Measurements from ENCODE around the gene CAVIN2.

Gene CAVIN2, protein sequence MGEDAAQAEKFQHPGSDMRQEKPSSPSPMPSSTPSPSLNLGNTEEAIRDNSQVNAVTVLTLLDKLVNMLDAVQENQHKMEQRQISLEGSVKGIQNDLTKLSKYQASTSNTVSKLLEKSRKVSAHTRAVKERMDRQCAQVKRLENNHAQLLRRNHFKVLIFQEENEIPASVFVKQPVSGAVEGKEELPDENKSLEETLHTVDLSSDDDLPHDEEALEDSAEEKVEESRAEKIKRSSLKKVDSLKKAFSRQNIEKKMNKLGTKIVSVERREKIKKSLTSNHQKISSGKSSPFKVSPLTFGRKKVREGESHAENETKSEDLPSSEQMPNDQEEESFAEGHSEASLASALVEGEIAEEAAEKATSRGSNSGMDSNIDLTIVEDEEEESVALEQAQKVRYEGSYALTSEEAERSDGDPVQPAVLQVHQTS

DNA sequence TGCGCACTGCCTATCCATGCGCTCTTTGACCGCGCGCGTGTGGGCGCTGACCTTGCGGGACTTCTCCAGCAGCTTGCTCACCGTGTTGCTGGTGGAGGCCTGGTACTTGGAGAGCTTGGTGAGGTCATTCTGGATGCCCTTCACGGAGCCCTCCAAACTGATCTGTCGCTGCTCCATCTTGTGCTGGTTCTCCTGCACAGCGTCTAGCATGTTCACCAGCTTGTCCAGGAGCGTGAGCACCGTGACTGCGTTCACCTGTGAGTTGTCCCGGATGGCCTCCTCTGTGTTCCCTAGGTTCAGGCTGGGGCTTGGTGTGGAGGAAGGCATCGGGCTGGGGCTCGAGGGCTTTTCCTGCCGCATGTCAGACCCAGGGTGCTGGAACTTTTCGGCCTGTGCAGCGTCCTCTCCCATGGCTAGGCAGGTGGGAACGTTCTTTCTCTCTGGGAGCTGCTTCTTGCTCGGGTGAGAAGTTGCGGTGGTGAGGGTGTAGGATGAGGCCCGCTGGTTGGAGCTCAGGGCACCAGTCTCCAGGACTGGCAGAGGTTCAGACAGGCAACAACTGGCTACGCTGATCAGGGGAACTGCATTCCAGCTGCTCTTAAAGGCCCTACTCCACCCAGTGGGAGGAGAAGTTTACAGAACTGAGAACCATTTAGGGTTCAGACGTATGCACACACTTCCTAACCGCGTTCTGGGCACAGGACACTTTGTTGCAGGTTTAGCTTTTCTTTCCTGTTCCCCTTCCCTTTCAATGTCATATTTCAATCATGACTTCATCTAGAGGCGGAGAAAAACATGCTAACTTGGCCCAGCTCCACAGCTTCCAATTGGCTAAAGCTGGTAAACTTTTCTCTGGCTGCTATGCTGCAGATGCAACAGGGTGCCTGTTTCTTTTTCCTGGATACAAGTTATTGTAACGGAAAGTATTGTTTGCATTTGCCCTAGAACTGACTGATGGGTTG, at the start of gene CAVIN2:
CAVIN2 (minus strand) TSS at position 574 of the 962 bp plus-strand sequence; CDS start at position 411, 163 bp downstream.
- FAIRE-seq (no peak), DNase-seq (ENCODE audit: insufficient read length, low spot score) (no peak)

DNA sequence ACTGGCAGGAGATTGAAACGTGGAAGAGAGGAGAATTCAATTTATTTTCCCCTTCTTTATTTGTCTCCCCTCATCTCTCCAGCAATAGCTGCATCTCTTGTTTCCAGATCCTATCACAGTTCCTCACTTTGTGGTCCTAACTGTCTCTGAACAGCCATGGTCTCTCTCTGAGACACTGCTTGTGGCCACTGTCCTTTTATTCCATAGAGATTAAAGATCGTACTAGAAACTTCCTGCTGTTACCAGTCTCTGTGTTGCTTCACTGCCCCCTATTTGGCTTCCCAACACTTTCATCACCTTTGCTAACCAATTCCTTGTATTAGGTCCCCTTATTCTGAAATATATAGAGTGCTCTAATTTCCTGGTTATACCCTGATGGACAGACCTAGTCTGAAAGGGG, 48.9 kb upstream of the CAVIN2 start:
- no peak for FAIRE-seq
- no peak for DNase-seq (ENCODE audit: insufficient read length, low spot score)

DNA sequence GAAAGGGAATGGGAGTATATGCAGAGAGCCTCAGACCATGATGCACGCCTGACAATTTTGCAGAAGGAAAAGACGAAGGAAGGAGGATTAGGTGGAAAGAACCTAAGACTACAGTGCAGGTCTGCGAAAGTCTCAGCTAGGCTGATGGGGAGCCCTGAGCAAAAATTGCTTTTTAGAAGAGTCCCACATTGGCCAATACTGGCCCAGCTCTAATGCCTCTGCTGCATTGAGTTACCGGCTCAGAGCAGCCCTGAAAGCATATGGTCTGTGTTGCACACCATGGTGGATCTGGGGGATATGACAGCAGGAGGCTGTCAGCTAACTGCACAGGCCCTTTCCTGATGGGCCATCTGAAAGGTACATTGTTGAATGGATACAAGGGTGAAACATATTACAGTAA, 48.3 kb upstream of the CAVIN2 start:
- DNase-seq (ENCODE audit: insufficient read length, low spot score), result no peak
- no peak for FAIRE-seq

DNA sequence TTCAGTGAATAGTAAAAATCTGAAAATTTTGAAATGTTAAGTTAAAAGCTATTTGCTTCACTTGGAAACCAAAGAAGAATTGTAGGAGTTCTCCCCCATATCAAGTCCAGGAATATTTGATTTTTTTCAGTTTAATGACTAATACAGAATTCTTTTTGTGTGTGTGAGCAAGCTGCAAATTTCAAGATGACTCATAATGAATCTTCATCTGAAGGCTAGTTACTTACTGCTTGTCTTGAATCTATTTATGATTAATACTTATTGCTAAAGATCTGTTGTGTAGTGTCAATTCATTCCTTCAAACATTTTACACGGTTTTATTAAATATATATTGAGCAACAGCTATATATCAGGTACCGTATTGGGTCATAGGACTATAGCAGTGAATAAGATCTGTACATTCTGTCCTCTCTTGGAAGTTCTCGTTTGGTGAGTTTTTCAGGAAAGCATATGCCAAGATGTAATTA, 47.8 kb upstream of the CAVIN2 start:
- no peak for DNase-seq (ENCODE audit: insufficient read length, low spot score)
- FAIRE-seq, result no peak

DNA sequence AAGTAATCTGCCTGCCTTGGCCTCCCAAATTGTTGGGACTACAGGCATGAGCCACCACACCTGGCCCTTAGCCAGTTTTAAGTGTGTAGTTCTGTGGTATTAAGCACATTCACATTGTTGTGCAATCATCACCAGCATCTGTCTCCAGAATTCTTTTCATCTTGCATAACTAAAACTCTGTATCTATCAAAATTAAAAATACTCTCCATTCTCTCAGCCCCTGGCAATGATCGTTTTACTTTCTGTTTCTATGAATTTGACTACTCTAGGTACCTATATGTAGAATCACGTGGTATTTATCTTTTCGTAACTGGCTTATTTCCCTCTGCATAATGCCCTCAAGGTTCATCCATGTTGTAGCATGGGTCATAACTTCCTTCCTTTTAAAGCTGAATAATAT, 45.5 kb upstream of the CAVIN2 start:
- DNase-seq (ENCODE audit: insufficient read length, low spot score), result no peak
- FAIRE-seq, result no peak

DNA sequence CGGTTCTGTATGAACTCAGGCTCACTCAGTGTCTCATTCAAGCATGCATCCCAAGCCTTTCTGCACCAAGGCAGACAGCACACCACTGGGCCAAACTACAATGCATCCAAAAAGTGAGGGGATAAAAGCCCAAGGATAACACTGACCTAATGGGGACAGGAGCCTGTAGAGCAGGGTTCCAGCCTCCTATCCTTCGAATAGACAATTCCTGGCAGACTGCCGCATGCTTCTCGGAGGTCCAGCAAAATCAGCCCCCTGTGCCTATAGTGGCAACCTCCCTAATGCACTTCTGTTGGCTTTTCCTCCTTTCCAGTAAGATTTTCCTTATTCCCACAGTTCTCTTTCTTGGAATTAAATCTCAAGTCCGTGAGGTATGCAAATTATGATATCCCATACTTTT, 44.8 kb upstream of the CAVIN2 start:
- FAIRE-seq (no peak), DNase-seq (ENCODE audit: insufficient read length, low spot score) (no peak)

DNA sequence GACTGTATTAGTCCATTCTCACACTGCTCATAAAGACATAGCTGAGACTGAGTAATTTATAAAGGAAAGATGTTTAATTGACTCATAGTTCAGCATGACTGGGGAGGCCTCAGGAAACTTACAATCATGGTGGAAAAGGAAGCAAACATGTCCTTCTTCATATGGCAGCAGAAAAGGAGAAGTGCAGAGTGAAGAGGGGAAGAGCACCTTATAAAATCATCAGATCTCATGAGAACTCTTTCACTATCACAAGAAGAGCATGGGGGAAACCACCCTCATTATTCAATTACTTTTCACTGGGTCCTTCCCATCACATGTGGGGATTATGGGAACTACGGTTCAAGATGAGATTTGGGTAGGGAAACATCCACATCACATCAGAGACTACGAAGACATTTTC, 43.0 kb upstream of the CAVIN2 start:
- FAIRE-seq, result no peak

DNA sequence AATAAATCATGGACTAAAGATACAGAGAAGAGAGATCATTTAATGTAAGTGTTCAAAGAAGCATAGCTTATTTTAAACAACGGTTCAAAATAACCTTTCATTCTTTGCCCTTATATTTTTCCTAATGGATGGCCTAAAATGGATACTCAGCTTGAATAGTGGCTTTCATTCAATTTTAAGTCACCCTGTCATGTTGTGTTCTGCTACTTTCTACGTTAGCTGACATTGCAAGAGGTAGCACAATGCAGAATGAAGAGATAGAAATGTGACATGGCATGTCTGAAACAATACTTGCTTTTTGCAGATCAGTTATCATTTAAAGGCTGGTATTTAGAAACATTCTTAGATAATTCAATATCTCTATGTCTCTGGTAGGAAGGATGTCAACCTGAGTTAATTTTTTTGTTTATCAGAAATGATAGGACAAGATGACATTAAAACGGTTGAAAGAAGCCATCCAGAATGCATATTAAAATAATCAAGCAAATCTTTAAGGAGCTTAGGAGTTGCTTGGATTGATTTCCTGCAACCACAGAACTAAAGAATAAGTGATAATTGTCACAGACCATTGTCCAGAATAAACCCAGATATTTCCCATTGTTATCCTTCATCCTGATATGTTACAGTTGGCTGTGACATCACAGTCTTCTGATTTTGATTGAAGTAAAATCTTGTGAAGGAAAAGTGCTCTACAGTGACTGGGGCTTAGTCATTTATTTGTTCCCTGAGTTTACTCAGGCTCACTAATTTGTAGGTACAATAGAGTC, 41.7 kb upstream of the CAVIN2 start:
- FAIRE-seq (no peak), DNase-seq (ENCODE audit: insufficient read length, low spot score) (no peak)

More for the DNA sequence above, 43.0 kb upstream of the CAVIN2 start:
- no peak for DNase-seq (ENCODE audit: insufficient read length, low spot score)

DNA sequence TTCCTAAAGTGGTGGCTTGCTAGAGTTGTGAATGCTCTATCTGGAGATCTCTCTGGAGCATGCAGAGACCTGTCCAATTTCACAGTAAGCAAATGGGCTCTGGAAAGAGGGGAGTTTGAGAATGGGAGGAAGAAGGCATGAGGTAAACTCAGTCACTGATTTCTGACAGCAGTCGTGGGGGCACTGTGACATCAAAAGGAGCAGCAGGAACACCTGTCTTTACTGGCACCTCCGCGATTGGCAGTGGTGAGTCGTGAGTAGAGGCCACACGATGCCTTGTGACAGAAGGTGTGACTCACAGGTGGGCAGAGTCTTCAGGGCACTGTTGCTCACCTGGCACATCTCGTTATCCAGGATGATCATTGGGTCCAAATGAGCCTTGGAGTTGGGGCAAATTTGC, 38.8 kb upstream of the CAVIN2 start:
- no peak for FAIRE-seq

DNA sequence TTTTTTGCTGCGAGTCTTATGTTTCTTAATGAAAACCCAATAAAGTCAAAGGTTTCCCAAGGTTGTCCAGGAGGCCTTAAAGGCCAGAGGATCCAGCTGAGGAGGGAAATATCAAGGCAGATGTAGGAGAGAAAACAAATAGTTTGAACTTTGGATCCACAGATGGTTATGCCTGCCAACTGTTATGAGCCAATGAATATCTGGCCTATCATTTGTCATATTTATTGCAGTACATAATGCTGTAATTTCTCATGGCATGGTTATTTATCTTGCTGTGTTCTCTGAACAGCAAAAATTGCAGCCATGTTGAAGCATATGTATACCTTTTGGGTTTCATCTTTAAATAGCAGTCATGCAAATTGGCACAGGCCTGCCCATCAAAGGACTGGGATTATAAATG, 38.2 kb upstream of the CAVIN2 start:
- DNase-seq (ENCODE audit: insufficient read length, low spot score) (no peak), FAIRE-seq (no peak)

More for the DNA sequence above, 38.8 kb upstream of the CAVIN2 start:
- DNase-seq (ENCODE audit: insufficient read length, low spot score), result no peak

DNA sequence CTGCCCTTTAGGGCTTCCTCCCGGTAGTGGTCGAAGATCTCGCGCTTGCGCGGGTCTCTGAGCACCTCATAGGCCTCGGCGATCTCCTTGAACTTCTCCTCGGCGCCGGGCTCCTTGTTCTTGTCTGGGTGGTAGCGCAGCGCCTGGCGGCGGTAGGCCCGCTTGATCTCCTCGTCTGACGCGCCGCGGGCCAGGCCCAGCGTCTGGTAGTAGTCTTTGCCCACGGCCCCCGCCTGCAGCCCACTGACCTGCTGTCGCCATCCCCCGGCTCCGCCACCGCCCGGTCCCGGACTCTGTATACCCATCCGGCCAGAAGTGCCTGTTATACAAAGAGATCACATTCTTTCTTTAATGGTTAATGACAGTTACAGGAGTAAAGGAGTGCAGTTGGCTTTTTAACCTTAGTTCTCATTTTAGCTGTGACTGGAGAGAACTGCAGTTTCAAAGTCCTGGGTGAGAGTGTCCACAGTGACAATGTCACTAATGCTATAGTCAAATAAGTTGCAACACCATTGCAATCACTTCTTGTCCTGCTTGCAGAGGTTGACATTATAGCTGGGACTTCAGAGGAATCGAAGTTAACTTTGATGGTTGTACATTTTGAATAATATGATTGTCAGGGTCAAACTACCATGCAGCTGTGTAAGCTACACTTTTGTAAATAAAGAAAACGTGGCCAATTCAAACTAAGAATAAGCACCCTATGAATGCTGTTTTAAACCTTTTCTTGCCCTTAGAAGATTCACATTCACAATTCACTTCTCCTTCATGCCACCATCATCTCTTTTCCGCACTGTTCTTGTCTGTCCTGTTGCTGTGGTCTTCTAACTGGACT, 35.3 kb upstream of the CAVIN2 start:
- no peak for DNase-seq (ENCODE audit: insufficient read length, low spot score)
- no peak for FAIRE-seq

DNA sequence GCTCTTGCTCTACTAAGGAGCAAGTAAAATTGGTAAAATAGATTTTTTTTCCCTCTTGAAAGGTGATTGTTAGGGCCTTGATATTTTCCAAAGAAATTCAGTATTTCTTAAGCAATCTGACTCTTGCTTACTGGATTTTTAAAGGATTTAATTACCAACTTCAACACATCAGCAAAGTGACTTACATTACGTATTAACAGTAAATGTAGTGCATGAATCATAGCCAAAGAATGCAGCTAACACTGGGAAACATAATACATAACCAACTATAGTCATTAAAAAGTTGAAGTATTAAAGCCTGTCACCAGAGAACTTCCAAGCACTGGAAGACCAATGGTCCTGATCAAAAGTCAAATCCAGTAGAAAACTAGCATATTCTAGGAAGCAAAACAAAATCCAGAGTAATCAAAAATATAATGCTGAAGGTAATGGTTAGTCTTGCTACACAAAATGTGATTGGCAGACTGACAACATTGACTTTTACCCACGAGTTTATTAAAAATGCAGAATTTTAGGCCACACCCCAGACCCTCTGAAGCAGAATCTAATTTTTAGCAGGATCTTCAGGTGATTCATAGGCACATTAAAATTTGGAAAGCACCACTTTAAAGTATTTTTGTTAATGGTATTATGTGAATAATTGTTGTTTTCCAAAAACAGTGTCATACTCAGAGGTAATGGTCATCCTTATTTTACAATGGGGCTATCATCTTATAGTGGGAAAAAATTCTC, 31.8 kb upstream of the CAVIN2 start:
- DNase-seq (ENCODE audit: insufficient read length, low spot score), result no peak
- FAIRE-seq, result no peak

DNA sequence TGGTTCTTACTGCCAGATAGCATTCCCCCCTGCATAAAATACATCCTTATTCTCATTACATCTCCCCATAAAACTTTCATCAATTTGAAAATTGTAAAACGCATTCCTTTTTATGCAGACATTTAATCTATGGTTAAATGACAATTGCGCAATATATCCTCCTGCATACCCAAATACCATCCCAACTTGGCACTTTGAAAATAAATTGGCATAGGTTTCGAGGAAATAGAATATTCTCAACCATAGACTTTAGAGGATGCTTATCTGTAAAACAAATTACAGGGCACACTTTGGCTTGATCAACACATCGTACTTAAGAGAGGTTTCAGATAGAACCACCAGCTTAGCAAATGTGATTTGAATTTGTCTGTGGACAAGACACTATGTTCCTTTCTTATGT, 31.0 kb upstream of the CAVIN2 start:
- no peak for FAIRE-seq
- no peak for DNase-seq (ENCODE audit: insufficient read length, low spot score)

DNA sequence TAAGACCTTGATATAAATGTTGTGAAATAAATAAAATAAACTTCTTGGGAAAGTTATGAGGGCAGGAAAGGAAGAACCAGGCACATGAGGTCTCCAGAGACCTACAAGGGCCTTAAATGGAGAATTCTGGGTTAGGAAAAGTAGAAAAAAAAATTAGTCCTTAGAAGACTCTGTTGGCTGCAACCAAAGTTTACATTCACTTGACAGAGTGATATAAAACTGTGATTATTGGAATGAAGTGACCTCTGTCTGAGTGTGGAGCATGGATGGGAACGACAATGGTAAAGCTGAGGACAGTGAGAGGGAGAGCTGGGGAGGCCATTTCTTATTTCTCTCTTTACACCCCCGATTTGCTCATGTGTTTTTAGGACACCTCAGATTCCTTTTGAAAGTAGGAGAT, 29.0 kb upstream of the CAVIN2 start:
- FAIRE-seq, result no peak

DNA sequence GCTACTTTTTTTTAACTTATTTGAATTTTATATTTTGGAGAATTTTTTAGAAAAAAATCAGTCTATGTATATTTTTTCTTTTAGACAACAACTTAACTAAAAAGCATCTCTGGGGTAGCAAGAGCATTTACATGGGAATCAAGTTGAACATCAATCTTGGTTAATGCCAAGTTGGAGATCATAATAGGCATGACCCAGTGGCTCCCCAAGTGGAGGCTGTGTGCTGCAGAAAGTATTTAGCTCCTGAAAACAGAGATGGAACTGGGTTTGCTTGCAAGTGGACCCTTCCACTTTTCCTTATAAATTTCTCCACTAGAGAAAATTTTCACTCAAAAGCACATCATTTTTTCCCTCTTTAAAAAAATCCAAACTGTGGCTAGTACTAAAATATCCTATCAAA, 23.9 kb upstream of the CAVIN2 start:
- no peak for FAIRE-seq
- no peak for DNase-seq (ENCODE audit: insufficient read length, low spot score)

More for the DNA sequence above, 29.0 kb upstream of the CAVIN2 start:
- no peak for DNase-seq (ENCODE audit: insufficient read length, low spot score)

DNA sequence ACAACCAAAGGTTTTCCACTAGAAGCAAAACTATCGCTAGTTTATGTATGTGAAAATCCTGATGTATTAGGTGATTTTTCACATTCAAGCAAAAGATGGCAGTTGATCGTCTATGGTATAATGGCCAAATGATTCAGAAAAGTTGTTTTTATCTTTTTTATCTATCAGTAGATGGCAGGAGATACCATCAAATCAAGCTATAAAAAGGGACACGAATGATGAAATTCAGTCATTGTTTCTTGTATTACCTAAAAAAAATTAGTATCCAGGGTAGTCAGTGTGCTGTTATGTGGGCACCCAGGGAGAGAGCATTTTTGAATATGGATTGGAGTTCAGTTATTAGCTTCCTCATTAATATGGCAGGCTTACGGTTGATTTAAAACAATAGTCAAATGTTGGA, 22.9 kb upstream of the CAVIN2 start:
- FAIRE-seq, result no peak
- DNase-seq (ENCODE audit: insufficient read length, low spot score), result no peak

DNA sequence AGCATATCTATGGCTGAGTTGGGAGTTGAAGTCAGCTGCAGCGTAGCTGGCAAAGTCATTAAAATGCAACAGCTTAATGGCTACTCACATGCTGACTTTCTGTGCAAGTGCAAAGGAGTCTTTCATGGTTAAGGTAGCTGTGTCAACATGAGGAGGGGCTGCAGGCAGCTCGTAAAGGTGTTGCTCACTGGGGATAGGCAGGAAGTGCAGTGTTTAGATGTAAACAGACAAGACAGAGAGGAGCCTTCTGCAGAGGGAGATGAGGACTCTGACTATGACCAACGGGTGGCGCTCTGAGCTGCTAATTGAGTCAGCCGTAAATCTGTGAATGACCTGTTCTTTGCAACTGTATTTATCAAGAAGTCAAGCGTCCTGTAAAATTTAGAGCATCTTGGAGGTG, 22.3 kb upstream of the CAVIN2 start:
- FAIRE-seq (no peak), DNase-seq (ENCODE audit: insufficient read length, low spot score) (no peak)

DNA sequence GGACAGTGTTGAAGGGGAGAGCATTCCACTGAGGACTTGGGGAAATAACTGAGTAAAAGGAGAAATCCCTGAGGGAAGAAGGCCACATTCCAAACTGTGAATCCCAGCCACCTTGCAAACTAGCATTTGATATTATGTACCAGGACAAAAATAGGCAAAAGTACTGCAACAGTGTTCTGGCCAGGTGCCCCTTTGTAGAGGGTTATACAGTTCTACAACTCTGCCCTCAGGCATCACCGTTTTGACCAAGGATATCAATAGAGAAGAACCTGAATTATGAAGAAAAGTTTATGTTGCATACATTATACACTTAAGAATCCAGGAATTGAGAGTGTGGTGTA, 20.6 kb upstream of the CAVIN2 start:
- no peak for FAIRE-seq
- no peak for DNase-seq (ENCODE audit: insufficient read length, low spot score)

All from GM19239 (cell line).